Aorta (tissue), 5 donors: Measurements from ENCODE around the gene TAT. TPM values are rescaled to one million over a fixed set of nuclear protein-coding genes. Genes with fewer than 3 reads are reported as not detected.
"Not testable (repeated sequence)": the region's sequence is repeated elsewhere in the genome, so short reads cannot be mapped to it uniquely, and the experiment has no call there.

ENCODE experiments used
- ATAC-seq: fragments of 200-7000 bp; cut with Tn5 transposase; one replicate; pipeline ENCODE4 v1.9.1; 2022; ENCODE audit warnings: moderate library complexity; ENCODE audit not compliant: low FRiP score
- DNase-seq, 2 donors: peaks; one replicate each; pipeline ENCODE4 v3.0.0-alpha.2; 2020
- H3K27ac ChIP-seq, 2 donors: one replicate each; pipeline ENCODE4 v1.5.1; 2013; ENCODE audit warnings: low read length in 2 of 2, mild to moderate bottlenecking in 2 of 2, moderate library complexity in 2 of 2, control low read depth in 1 of 2, inconsistent platforms in 1 of 2, low read depth in 1 of 2
- H3K27me3 ChIP-seq, 2 donors: one replicate each; pipeline ENCODE4 v1.6.1; 2013; ENCODE audit warnings: control low read depth in 1 of 2, low read length in 1 of 2, mild to moderate bottlenecking in 1 of 2, moderate library complexity in 1 of 2; ENCODE audit not compliant: insufficient read depth in 2 of 2, control insufficient read depth in 1 of 2
- H3K36me3 ChIP-seq, 2 donors: one replicate each; pipeline ENCODE4 v1.6.1; 2013; ENCODE audit warnings: control low read depth in 1 of 2, low read length in 1 of 2, mild to moderate bottlenecking in 1 of 2; ENCODE audit not compliant: insufficient read depth in 2 of 2, control insufficient read depth in 1 of 2
- H3K4me1 ChIP-seq, 2 donors: one replicate each; pipeline ENCODE4 v1.6.1; 2013; ENCODE audit warnings: low read length in 2 of 2, control low read depth in 1 of 2, mild to moderate bottlenecking in 1 of 2, moderate library complexity in 1 of 2; ENCODE audit not compliant: insufficient read depth in 2 of 2, control insufficient read depth in 1 of 2
- H3K4me3 ChIP-seq, 2 donors: one replicate each; pipeline ENCODE4 v1.5.1; 2013; ENCODE audit warnings: low read length in 2 of 2, control low read depth in 1 of 2, mild to moderate bottlenecking in 1 of 2
- H3K9me3 ChIP-seq: one replicate; pipeline ENCODE4 v1.6.1; 2013; ENCODE audit warnings: mild to moderate bottlenecking, low read length; ENCODE audit not compliant: control insufficient read depth
- WGBS, 2 donors: extraction: QIAGEN DNeasy Blood & Tissue Kit; methylation state at CpG; one replicate each; pipeline ENCODE4 v1.1.7; 2013; 5-methylcytosine and 5-hydroxymethylcytosine counted together
- intact Hi-C, 2 donors: fragments of 100-400 bp; cut with DNase I; formaldehyde crosslinking; loops; one replicate each; pipeline versions ENCODE4 v1.14.2 to v1.15.0; 2022
- polyA plus RNA-seq, 2 donors: library from polyadenylated mRNA; stranded (reverse); fragments of 200-250 nt; gene quantifications; one replicate each; pipeline ENCODE4 v1.2.3, GENCODE V29; 2013
- total RNA-seq, 2 donors: library from RNA; stranded (reverse); fragmentation: NEBNext Ultra II Directional; extraction: Animal tissue kit (Norgen Biotek cat#: 25700); gene quantifications; one replicate each; pipeline ENCODE4 v1.2.1, GENCODE V29; 2021
- donor health status: healthy with polysubstance abuse.
- donor health status: Bipolar disorder and iron deficiency.
- donor health status: DM: no; HTN: no; CAD: no.
- donor health status: DM: no; HTN: no; CAD: no.
- donor health status: DM: yes; HTN: yes; CAD: no.

Gene TAT
- total and polyA plus RNA-seq, 4 donors: not detected

- H3K27me3 ChIP-seq, H3K4me3 ChIP-seq, DNase-seq, intact Hi-C loops, H3K27ac ChIP-seq, ATAC-seq, H3K36me3 ChIP-seq, H3K4me1 ChIP-seq, H3K9me3 ChIP-seq: not testable (repeated sequence)
- no CpG with 5 or more reads among the region's 2 CpGs for WGBS, 2 donors
Observed at GRCh38 chr16:71590071-71590470, 13.2 kb upstream of the TAT start.

DNA sequence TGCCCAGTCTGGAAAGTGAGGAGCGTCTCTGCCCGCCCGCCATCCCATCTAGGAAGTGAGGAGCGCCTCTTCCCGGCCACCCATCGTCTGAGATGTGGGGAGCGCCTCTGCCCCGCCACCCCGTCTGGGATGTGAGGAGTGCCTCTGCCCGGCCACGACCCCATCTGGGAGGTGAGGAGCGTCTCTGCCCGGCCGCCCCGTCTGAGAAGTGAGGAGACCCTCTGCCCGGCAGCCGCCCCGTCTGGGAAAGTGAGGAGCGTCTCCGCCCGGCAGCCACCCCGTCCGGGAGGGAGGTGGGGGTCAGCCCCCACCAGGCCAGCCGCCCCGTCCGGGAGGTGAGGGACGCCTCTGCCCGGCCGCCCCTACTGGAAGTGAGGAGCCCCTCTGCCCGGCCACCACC is 12.4 kb upstream of the TAT start:
- H3K36me3 ChIP-seq, H3K27ac ChIP-seq, ATAC-seq, intact Hi-C loops, DNase-seq, H3K4me3 ChIP-seq, H3K27me3 ChIP-seq, H3K4me1 ChIP-seq, H3K9me3 ChIP-seq: not testable (repeated sequence)
- 93 to 96% methylated on average over 20 to 30 of the region's 30 CpGs for WGBS, 2 donors

- peaks cover 2% of the 10 kb centered on the region for H3K9me3 ChIP-seq
- no peaks in the 10 kb centered on the region for H3K36me3 ChIP-seq
- no peak overlapping the region for H3K27ac ChIP-seq
- intact Hi-C loops: no loop called here
- DNase-seq (no peak), ATAC-seq (no peak)
- no peaks in the 10 kb centered on the region for H3K27me3 ChIP-seq
- no peak overlapping the region for H3K4me3 ChIP-seq
- no peaks in the 10 kb centered on the region for H3K4me1 ChIP-seq
- WGBS, 2 donors: 57 to 58% methylated on average over 4 of the region's 4 CpGs
Observed at GRCh38 chr16:71585318-71585703, 8.4 kb upstream of the TAT start.

DNA sequence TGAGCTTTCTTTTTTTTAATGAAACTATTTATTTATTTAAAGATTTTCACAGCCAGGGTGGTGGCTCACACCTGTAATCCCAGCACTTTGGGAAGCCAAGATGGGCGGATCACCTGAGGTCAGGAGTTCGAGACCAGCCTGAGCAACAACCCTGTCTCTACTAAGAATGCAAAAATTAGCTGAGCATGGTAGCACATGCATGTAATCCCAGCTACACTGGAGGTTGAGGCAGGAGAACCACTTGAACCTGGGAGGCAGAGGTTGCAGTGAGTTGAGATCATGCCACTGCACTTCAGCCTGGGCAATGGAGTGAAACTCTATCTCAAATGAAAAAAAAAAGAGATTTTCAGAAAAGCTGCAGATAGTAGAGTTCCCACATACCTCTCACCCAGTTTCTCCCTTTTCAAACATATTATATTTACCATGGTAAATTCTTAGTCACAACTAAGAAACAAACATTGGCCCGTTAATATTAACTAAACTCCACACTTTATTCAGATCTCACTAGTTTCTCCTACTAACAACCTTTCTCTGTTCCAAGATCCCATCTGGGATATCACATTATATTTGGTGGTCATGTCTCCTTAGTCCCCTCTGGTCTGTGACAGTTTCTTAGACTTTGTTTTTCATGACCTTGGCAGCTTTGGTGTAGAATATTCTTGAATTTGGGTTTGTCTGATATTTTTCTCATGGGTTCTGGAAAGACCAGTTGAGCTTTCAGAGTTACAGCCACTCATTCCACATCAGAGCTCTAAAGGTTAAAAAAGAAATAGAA is 7.8 kb upstream of the TAT start:
- no peaks in the 10 kb centered on the region for H3K4me1 ChIP-seq
- no peaks in the 10 kb centered on the region for H3K27me3 ChIP-seq
- ATAC-seq (no peak), DNase-seq (no peak)
- no peak overlapping the region for H3K4me3 ChIP-seq
- 85 to 89% methylated on average over 3 of the region's 3 CpGs for WGBS, 2 donors
- no peak overlapping the region for H3K27ac ChIP-seq
- no peaks in the 10 kb centered on the region for H3K36me3 ChIP-seq
- peaks cover 2% of the 10 kb centered on the region for H3K9me3 ChIP-seq
- intact Hi-C loops: no loop called here

- ATAC-seq, H3K27ac ChIP-seq: not testable (repeated sequence)
Observed at GRCh38 chr16:71582553-71582848, 5.6 kb upstream of the TAT start.

GRCh38 chr16:71574702-71575101 is 2.2 kb downstream of the TAT start:
- ATAC-seq (no peak), DNase-seq (no peak)

More at GRCh38 chr16:71582553-71582848, 5.6 kb upstream of the TAT start:
- 88 to 91% methylated on average over 5 of the region's 5 CpGs for WGBS, 2 donors
- DNase-seq, H3K36me3 ChIP-seq, H3K9me3 ChIP-seq, H3K4me1 ChIP-seq, H3K27me3 ChIP-seq, H3K4me3 ChIP-seq, intact Hi-C loops: not testable (repeated sequence)

GRCh38 chr16:71573387-71574094 is 3.4 kb downstream of the TAT start:
- H3K36me3 ChIP-seq: no peaks in the 10 kb centered on the region
- no peaks in the 10 kb centered on the region for H3K27me3 ChIP-seq
- WGBS, 2 donors: 75 to 82% methylated on average over 5 of the region's 5 CpGs
- no peak overlapping the region for H3K27ac ChIP-seq
- ATAC-seq: no peak
- intact Hi-C loops: no loop called here
- no peaks in the 10 kb centered on the region for H3K4me1 ChIP-seq
- H3K4me3 ChIP-seq: no peak overlapping the region
- no peaks in the 10 kb centered on the region for H3K9me3 ChIP-seq
- DNase-seq: no peak

More at GRCh38 chr16:71574702-71575101, 2.2 kb downstream of the TAT start:
- Histone ChIP-seq H3K4me3 (no peak overlapping the region), H3K27me3 (no peaks in the 10 kb centered on the region), H3K27ac (no peak overlapping the region), H3K9me3 (no peaks in the 10 kb centered on the region), H3K36me3 (no peaks in the 10 kb centered on the region), H3K4me1 (no peaks in the 10 kb centered on the region)
- intact Hi-C loops: no loop called here

DNA sequence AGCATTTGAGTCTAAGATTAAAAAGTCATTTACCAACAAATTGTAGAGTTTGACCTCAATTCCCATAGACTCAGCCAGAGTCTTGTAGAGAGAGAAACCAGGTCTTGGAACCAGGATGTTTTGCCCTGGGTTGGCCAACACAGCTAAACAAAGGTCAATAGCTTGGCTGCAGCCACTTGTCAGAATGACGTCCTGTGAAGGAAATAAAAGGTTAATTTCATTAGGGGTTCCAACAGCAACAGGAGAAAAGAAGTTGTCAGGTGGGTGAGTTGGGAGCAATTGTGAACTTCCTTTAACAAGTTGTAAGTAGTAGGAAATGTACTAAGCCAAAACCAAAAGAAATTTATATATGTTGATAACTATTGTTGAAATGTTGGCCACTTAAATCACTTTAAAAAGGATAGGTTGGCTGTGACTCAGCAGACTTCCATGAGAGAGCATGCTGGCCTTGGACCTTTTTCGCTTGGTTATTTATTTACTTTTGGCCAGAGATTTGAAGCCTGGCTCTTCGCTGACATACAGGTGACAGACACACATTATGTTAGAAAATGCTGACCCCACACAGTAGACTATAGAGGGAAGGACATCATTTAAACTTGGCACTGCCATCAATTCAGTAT is 4.3 kb downstream of the TAT start:
- WGBS, 2 donors: 37 to 38% methylated on average over 3 of the region's 3 CpGs
- Histone ChIP-seq H3K27me3 (no peaks in the 10 kb centered on the region), H3K4me3 (no peak overlapping the region), H3K9me3 (no peaks in the 10 kb centered on the region), H3K27ac (no peak overlapping the region), H3K36me3 (no peaks in the 10 kb centered on the region), H3K4me1 (no peaks in the 10 kb centered on the region)
- DNase-seq (no peak), ATAC-seq (no peak)
- intact Hi-C loops: no loop called here

GRCh38 chr16:71570144-71570543 is 6.7 kb downstream of the TAT start:
- no peaks in the 10 kb centered on the region for H3K36me3 ChIP-seq
- WGBS, 2 donors: 93 to 94% methylated on average over 8 of the region's 8 CpGs
- no peak overlapping the region for H3K27ac ChIP-seq
- no peak for DNase-seq
- no peaks in the 10 kb centered on the region for H3K4me1 ChIP-seq
- intact Hi-C loops: no loop called here
- no peak for ATAC-seq
- no peaks in the 10 kb centered on the region for H3K9me3 ChIP-seq
- no peak overlapping the region for H3K4me3 ChIP-seq
- no peaks in the 10 kb centered on the region for H3K27me3 ChIP-seq
